ENCODE measurements around the gene GAS2L1. TPM values are rescaled to one million over a fixed set of nuclear protein-coding genes. Genes with fewer than 3 reads are reported as not detected.

GAS2L1 gene
- total RNA-seq, 1 experiment from 2014 or later = 22.7 TPM

- ChIA-PET POLR2A (ENCODE audit: low non-redundant PET) (no interaction called here), CTCF (no interaction called here)
- Histone ChIP-seq H3K27ac (ENCODE audit: low read depth, low read length, poor library complexity, severe bottlenecking) (no peak overlapping the region), H3K4me1 (ENCODE audit: insufficient read depth, low read length, poor library complexity, severe bottlenecking) (no peaks in the 10 kb centered on the region), H3K9me3 (ENCODE audit: low read depth, low read length, poor library complexity, severe bottlenecking) (no peaks in the 10 kb centered on the region), H3K27me3 (replicated peaks; ENCODE audit: insufficient read depth, low read depth, low read length, poor library complexity) (no peaks in the 10 kb centered on the region), H3K4me3 (ENCODE audit: low read depth, low read length, poor library complexity, severe bottlenecking) (no peak overlapping the region), H3K36me3 (ENCODE audit: insufficient read depth, low read length, poor library complexity, severe bottlenecking) (no peaks in the 10 kb centered on the region)
- TF ChIP-seq EZH2 (IDR thresholded peaks at IDR 0.05; ENCODE audit: borderline replicate concordance, low read depth, low read length, poor library complexity, severe bottlenecking) (no peak), CTCF (conservative IDR thresholded peaks at IDR 0.05; ENCODE audit: low read depth, low read length) (no peak)
- no peak for DNase-seq (ENCODE audit: low spot score)
- BruUV-seq (replicated peaks) = no TSS peak
- intact Hi-C loops (cut with micrococcal nuclease; ENCODE audit: unreplicated experiment) = no loop called here
Observed at GRCh38 chr22:29325356-29325755, 18.9 kb downstream of the GAS2L1 start.

- H3K4me3 ChIP-seq (ENCODE audit: low read depth, low read length, poor library complexity, severe bottlenecking) = no peak overlapping the region
- intact Hi-C loops (cut with micrococcal nuclease; ENCODE audit: unreplicated experiment) = no loop called here
- TF ChIP-seq CTCF (conservative IDR thresholded peaks at IDR 0.05; ENCODE audit: low read depth, low read length) (no peak), EZH2 (IDR thresholded peaks at IDR 0.05; ENCODE audit: borderline replicate concordance, low read depth, low read length, poor library complexity, severe bottlenecking) (no peak)
- no peak overlapping the region for H3K27ac ChIP-seq (ENCODE audit: low read depth, low read length, poor library complexity, severe bottlenecking)
- H3K27me3 ChIP-seq (replicated peaks; ENCODE audit: insufficient read depth, low read depth, low read length, poor library complexity) = no peaks in the 10 kb centered on the region
- CTCF ChIA-PET = no interaction called here
- H3K36me3 ChIP-seq (ENCODE audit: insufficient read depth, low read length, poor library complexity, severe bottlenecking) = no peaks in the 10 kb centered on the region
- POLR2A ChIA-PET (ENCODE audit: low non-redundant PET) = no interaction called here
- no TSS peak for BruUV-seq (replicated peaks)
- no peaks in the 10 kb centered on the region for H3K4me1 ChIP-seq (ENCODE audit: insufficient read depth, low read length, poor library complexity, severe bottlenecking)
- no peak for DNase-seq (ENCODE audit: low spot score)
- H3K9me3 ChIP-seq (ENCODE audit: low read depth, low read length, poor library complexity, severe bottlenecking) = no peaks in the 10 kb centered on the region
Observed at GRCh38 chr22:29325785-29326315, 19.4 kb downstream of the GAS2L1 start.

- CTCF ChIA-PET = no interaction called here
Observed at GRCh38 chr22:29326481-29326880, 20.0 kb downstream of the GAS2L1 start.

More at GRCh38 chr22:29326481-29326880, 20.0 kb downstream of the GAS2L1 start:
- no peaks in the 10 kb centered on the region for H3K9me3 ChIP-seq (ENCODE audit: low read depth, low read length, poor library complexity, severe bottlenecking)
- TF ChIP-seq CTCF (conservative IDR thresholded peaks at IDR 0.05; ENCODE audit: low read depth, low read length) = no peak
- no peaks in the 10 kb centered on the region for H3K36me3 ChIP-seq (ENCODE audit: insufficient read depth, low read length, poor library complexity, severe bottlenecking)
- POLR2A ChIA-PET (ENCODE audit: low non-redundant PET) = no interaction called here
- DNase-seq (ENCODE audit: low spot score) = no peak
- no peak overlapping the region for H3K27ac ChIP-seq (ENCODE audit: low read depth, low read length, poor library complexity, severe bottlenecking)
- no peaks in the 10 kb centered on the region for H3K27me3 ChIP-seq (replicated peaks; ENCODE audit: insufficient read depth, low read depth, low read length, poor library complexity)
- BruUV-seq (replicated peaks) = no TSS peak
- no peaks in the 10 kb centered on the region for H3K4me1 ChIP-seq (ENCODE audit: insufficient read depth, low read length, poor library complexity, severe bottlenecking)
- no peak overlapping the region for H3K4me3 ChIP-seq (ENCODE audit: low read depth, low read length, poor library complexity, severe bottlenecking)
- intact Hi-C loops (cut with micrococcal nuclease; ENCODE audit: unreplicated experiment) = no loop called here

Data from A673 (cell line).